Tibial artery (tissue), 4 donors: ENCODE data around the gene CHN1.

Experiments
- DNase-seq, 2 donors: peaks; one replicate each; pipeline ENCODE4 v3.0.0-alpha.2; 2019
- H3K27ac ChIP-seq, 2 donors: fragments of 200-600 bp; sonication (generic) in 1 of 2; 1 replicate in 1 of 2; 2 replicates in 1 of 2; pipeline ENCODE4 v1.5.1; 2018 to 2019; ENCODE audit warnings: mild to moderate bottlenecking in 1 of 2
- H3K27me3 ChIP-seq, 2 donors: fragments of 200-600 bp; sonication (generic) in 1 of 2; one replicate each; pipeline versions ENCODE4 v1.5.1 to v1.6.0; 2016 to 2019
- H3K36me3 ChIP-seq, 3 donors: fragments of 200-600 bp; sonication (generic) in 2 of 3; one replicate each; pipeline ENCODE4 v1.5.1; 2016 to 2019; ENCODE audit warnings: mild to moderate bottlenecking in 2 of 3
- H3K4me1 ChIP-seq, 4 donors: fragments of 200-600 bp; sonication (generic) in 2 of 4; 1 replicate in 3 of 4; 2 replicates in 1 of 4; pipeline ENCODE4 v1.5.1; 2016 to 2019
- H3K4me3 ChIP-seq, 2 donors: fragments of 200-600 bp; sonication (generic) in 1 of 2; 1 replicate in 1 of 2; 2 replicates in 1 of 2; pipeline ENCODE4 v1.5.1; 2018 to 2019; ENCODE audit warnings: mild to moderate bottlenecking in 2 of 2
- H3K9me3 ChIP-seq, 3 donors: fragments of 200-600 bp; sonication (generic) in 1 of 3; one replicate each; pipeline ENCODE4 v1.5.1; 2016 to 2019
- CTCF ChIP-seq, 2 experiments: fragments of 200-600 bp in 1 of 2; fragments of 450-650 bp in 1 of 2; IDR thresholded peaks; one replicate each; pipeline ENCODE4 v1.5.1; 2017 to 2019; ENCODE audit warnings: antibody characterized with exemption in 2 of 2, mild to moderate bottlenecking in 1 of 2, moderate library complexity in 1 of 2
- intact Hi-C: fragments of 100-400 bp; cut with DNase I; formaldehyde crosslinking; loops from one replicate; pipeline ENCODE4 v1.15.0; 2023; ENCODE audit warnings: low total_unique reads

CHN1 gene

GRCh38 chr2:175002547-175003274 is 2.5 kb downstream of the CHN1 start:
- Histone ChIP-seq H3K4me1 (peaks cover 0 to 42% (median 5%) of the 10 kb centered on the region in 4 donors), H3K27ac (peak overlapping the region in 1 of 2 donors; percentile 91), H3K36me3 (no peaks in the 10 kb centered on the region), H3K4me3 (no peak overlapping the region), H3K27me3 (no peaks in the 10 kb centered on the region), H3K9me3 (no peaks in the 10 kb centered on the region)
- no peak for DNase-seq
- TF ChIP-seq CTCF (IDR thresholded peaks at IDR 0.05), result no peak
- intact Hi-C loops, result no loop called here

DNA sequence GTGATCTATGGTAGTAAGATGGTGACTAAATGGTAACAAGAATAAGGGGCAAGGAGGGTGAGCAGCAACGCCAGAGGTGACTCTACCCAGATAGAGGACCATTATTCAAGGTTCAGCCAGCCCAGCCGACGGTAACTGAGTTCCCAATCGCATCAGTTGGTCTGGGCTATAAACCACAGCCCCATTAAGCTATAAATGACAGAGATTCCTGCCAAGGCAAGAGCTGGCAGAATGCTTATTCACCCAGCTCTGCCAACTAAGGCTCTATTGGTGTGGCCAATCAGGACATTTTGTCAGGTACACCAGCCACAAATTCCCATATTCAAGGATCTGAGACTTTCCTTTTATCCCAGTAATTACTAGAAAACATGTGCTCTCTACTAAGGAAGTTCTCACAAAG is 3.6 kb downstream of the CHN1 start:
- Histone ChIP-seq H3K36me3 (no peaks in the 10 kb centered on the region), H3K4me3 (no peak overlapping the region), H3K4me1 (peaks cover 0 to 33% (median 5%) of the 10 kb centered on the region in 4 donors), H3K27me3 (no peaks in the 10 kb centered on the region), H3K27ac (no peak overlapping the region), H3K9me3 (no peaks in the 10 kb centered on the region)
- TF ChIP-seq CTCF (IDR thresholded peaks at IDR 0.05), result no peak
- intact Hi-C loops, result no loop called here
- no peak for DNase-seq

GRCh38 chr2:174997110-174997509 is 8.1 kb downstream of the CHN1 start:
- Histone ChIP-seq H3K4me3 (no peak overlapping the region), H3K27ac (no peak overlapping the region), H3K9me3 (no peaks in the 10 kb centered on the region), H3K4me1 (peaks cover 0 to 17% (median 0%) of the 10 kb centered on the region in 4 donors), H3K36me3 (no peaks in the 10 kb centered on the region), H3K27me3 (no peaks in the 10 kb centered on the region)
- intact Hi-C loops, result no loop called here
- TF ChIP-seq CTCF (IDR thresholded peaks at IDR 0.05), result no peak
- DNase-seq, result no peak

- H3K9me3 ChIP-seq, result no peaks in the 10 kb centered on the region
- H3K27ac ChIP-seq, result no peak overlapping the region
- TF ChIP-seq CTCF (IDR thresholded peaks at IDR 0.05), result no peak
- no peaks in the 10 kb centered on the region for H3K36me3 ChIP-seq
- H3K4me3 ChIP-seq, result no peak overlapping the region
- no peaks in the 10 kb centered on the region for H3K27me3 ChIP-seq
- intact Hi-C loops, result no loop called here
- DNase-seq, result no peak
- peaks cover 0 to 13% (median 0%) of the 10 kb centered on the region in 4 donors for H3K4me1 ChIP-seq
Measured at GRCh38 chr2:174996622-174997021, 8.6 kb downstream of the CHN1 start.

- DNase-seq, result no peak
- intact Hi-C loops, result no loop called here
- H3K27ac ChIP-seq, result no peak overlapping the region
- no peak overlapping the region for H3K4me3 ChIP-seq
- H3K27me3 ChIP-seq, result no peaks in the 10 kb centered on the region
- no peaks in the 10 kb centered on the region for H3K36me3 ChIP-seq
- H3K9me3 ChIP-seq, result no peaks in the 10 kb centered on the region
- TF ChIP-seq CTCF (IDR thresholded peaks at IDR 0.05), result no peak
- H3K4me1 ChIP-seq, result peaks cover 0 to 16% (median 0%) of the 10 kb centered on the region in 4 donors
Measured at GRCh38 chr2:174994381-174994780, 10.8 kb downstream of the CHN1 start.
